ENCODE data around the gene LRMDA. TPM values are rescaled to one million over a fixed set of nuclear protein-coding genes. Genes with fewer than 3 reads are reported as not detected.

The LRMDA gene
- total and polyA plus RNA-seq, 4 donors = 12.1 to 40.8 (median 21.6) TPM

DNA sequence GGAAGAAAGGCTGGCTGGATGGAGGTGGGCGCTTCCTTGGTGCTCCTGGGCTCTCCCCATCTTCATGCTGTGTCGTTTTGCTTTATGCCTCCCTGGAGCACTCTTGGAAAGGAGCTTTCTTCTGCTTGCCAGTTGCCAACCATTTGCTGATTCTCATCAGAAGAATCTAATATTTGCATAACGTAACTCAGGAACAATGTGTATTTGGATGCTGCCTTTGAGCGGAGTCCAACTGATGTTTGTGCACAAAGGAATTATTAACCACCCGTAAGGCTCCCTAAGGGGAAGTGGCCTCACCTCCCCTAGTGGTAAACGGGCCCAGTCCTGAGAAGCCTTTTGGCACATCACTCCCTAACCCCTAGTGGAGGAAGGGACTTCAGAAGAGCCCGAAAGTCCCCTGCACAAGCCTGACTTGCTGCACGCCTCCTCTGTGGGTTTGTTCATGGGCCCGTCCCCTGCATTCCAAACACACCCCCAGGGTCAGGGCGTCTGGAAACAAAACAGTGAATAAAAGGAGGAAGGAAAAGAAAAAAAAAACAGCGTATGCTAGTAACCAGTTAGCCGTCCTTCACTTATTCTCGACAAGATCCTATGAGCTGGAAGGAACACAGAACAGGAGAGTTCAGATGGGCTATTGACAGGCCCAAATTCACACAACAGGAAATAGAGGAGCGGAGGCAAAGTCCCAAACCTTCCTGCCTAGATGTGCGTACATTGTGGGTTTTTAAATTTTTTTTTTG lies 602.2 kb downstream of the LRMDA start:
- Histone ChIP-seq H3K36me3 (ENCODE audit: control insufficient read depth in 4 of 4, insufficient read depth in 4 of 4, low read length in 4 of 4) (peaks cover 0 to under 1% (median 0%) of the 10 kb centered on the region in 4 donors), H3K27ac (ENCODE audit: low read depth in 1 of 2, low read length in 1 of 2) (no peak overlapping the region), H3K9ac (ENCODE audit: insufficient read depth in 1 of 2, low read length in 2 of 2) (no peak overlapping the region), H3K27me3 (ENCODE audit: control insufficient read depth in 3 of 3, insufficient read depth in 3 of 3, low read length in 2 of 3) (no peaks in the 10 kb centered on the region), H3K4me1 (ENCODE audit: control insufficient read depth in 5 of 5, insufficient read depth in 5 of 5, low read length in 5 of 5) (peaks cover 0 to 26% (median 15%) of the 10 kb centered on the region in 5 donors), H3K9me3 (ENCODE audit: control insufficient read depth in 4 of 4, insufficient read depth in 3 of 4, low read length in 3 of 4) (peaks cover 0 to 6% (median under 1%) of the 10 kb centered on the region in 4 donors), H3K4me3 (no peak overlapping the region)
- WGBS, 2 donors = 23 to 24% methylated on average over 15 of the region's 15 CpGs
- peak; percentile 57 to 69 (median 67) for DNase-seq
- no peak for ATAC-seq (ENCODE audit: insufficient read depth, low FRiP score)
- TF ChIP-seq, protein P1, sequence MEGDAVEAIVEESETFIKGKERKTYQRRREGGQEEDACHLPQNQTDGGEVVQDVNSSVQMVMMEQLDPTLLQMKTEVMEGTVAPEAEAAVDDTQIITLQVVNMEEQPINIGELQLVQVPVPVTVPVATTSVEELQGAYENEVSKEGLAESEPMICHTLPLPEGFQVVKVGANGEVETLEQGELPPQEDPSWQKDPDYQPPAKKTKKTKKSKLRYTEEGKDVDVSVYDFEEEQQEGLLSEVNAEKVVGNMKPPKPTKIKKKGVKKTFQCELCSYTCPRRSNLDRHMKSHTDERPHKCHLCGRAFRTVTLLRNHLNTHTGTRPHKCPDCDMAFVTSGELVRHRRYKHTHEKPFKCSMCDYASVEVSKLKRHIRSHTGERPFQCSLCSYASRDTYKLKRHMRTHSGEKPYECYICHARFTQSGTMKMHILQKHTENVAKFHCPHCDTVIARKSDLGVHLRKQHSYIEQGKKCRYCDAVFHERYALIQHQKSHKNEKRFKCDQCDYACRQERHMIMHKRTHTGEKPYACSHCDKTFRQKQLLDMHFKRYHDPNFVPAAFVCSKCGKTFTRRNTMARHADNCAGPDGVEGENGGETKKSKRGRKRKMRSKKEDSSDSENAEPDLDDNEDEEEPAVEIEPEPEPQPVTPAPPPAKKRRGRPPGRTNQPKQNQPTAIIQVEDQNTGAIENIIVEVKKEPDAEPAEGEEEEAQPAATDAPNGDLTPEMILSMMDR (IDR thresholded peaks at IDR 0.05; ENCODE audit: control extremely low read depth, extremely low read depth) = no peak

DNA sequence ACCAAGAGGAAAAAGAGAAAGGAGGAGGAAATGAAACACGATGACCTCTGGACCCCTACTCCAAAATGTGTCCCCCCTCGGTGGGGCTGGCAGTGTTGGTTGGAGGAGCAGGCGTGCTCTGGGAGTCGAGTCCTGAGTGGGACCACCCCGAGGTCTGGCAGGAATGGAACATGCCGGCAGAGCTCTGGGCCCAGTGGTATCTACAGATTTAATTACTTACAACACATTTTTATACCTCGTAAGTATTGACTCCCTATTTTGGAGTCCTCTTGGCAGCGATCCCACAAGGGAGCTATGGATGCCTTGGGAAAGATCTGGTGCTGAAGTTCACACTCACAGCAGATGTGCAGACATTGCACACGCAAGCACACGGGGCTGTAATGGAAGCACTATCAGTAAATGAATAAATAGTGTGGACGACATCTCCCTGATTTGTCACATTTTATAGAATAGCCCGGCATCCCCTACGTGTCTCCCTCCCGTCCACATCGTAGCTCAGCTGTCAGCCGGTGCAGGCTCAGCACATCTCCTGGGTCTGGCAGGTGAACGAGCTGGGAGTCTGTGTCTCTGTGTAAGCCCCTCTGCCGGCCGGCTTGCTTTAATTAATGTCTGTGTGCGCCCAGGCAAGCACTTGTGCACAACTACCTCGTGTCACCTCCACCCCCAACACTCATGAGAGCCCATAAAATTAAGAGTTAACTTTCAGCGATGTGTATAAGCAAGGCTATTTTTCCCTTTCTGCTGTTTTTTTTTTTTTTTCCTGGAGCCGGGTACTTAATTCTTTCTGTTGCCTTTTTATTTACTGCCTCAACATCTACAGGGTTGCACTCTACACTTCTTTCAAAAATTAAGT lies 603.2 kb downstream of the LRMDA start:
- TF ChIP-seq, protein P1 (IDR thresholded peaks at IDR 0.05; ENCODE audit: control extremely low read depth, extremely low read depth) = no peak
- no peak for ATAC-seq (ENCODE audit: insufficient read depth, low FRiP score)
- peaks cover 0 to 10% (median 2%) of the 10 kb centered on the region in 4 donors for H3K9me3 ChIP-seq (ENCODE audit: control insufficient read depth in 4 of 4, insufficient read depth in 3 of 4, low read length in 3 of 4)
- H3K9ac ChIP-seq (ENCODE audit: insufficient read depth in 1 of 2, low read length in 2 of 2) = no peak overlapping the region
- 84 to 87% methylated on average over 23 of the region's 23 CpGs for WGBS, 2 donors
- peak in 2 of 3 donors; percentile 43 to 49 for DNase-seq
- H3K36me3 ChIP-seq (ENCODE audit: control insufficient read depth in 4 of 4, insufficient read depth in 4 of 4, low read length in 4 of 4) = peaks cover 0 to 4% (median 0%) of the 10 kb centered on the region in 4 donors
- H3K27me3 ChIP-seq (ENCODE audit: control insufficient read depth in 3 of 3, insufficient read depth in 3 of 3, low read length in 2 of 3) = no peaks in the 10 kb centered on the region
- no peak overlapping the region for H3K4me3 ChIP-seq
- peaks cover 0 to 26% (median 15%) of the 10 kb centered on the region in 5 donors for H3K4me1 ChIP-seq (ENCODE audit: control insufficient read depth in 5 of 5, insufficient read depth in 5 of 5, low read length in 5 of 5)
- no peak overlapping the region for H3K27ac ChIP-seq (ENCODE audit: low read depth in 1 of 2, low read length in 1 of 2)

DNA sequence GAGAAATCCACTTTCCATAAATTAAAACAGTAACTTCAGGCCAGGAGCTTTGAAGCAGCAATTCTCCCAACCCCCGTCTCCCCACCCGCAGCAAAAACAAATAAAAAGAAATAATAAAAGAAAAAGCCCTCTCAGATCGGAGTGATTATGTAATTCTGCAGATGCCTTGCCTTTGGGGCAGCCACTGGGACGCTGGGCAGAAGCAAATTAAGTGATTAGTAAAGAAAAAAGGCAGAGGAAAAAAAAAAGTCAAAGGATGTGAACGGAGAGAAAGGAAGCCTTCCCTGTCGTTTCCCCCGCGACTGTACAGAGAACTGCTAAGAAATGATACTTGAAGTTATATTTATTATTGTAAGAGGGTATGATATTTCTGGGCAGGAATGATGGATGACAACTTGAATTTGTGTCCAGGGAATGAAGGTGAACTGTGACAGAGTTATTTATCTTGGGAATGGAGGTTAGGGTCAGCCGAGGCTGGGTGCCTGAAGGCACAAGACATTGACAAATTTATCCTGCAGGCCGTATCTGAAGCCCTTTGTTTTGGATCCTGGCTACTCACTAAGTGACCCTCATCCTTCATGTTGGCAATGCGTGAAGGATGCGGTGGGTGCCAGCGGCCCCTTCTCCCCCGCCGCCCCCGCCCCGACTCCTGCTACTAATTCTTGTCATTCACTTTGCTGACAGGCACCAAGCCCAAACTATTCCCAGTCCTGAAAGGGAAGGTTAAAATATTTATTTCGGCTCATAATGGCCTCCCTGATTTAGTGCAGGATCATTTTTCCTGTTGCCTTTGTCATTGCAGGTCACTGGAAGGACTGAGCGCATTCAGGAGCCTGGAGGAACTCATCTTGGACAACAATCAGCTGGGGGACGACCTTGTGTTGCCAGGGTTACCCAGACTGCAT lies 604.0 kb downstream of the LRMDA start:
- H3K9me3 ChIP-seq (ENCODE audit: control insufficient read depth in 4 of 4, insufficient read depth in 3 of 4, low read length in 3 of 4) = peaks cover 0 to 10% (median 2%) of the 10 kb centered on the region in 4 donors
- peaks cover 0 to 4% (median 0%) of the 10 kb centered on the region in 4 donors for H3K36me3 ChIP-seq (ENCODE audit: control insufficient read depth in 4 of 4, insufficient read depth in 4 of 4, low read length in 4 of 4)
- no peak overlapping the region for H3K4me3 ChIP-seq
- no peaks in the 10 kb centered on the region for H3K27me3 ChIP-seq (ENCODE audit: control insufficient read depth in 3 of 3, insufficient read depth in 3 of 3, low read length in 2 of 3)
- ATAC-seq (ENCODE audit: insufficient read depth, low FRiP score) = no peak
- peak in 2 of 3 donors; percentile 39 to 48 for DNase-seq
- TF ChIP-seq, protein P1 (IDR thresholded peaks at IDR 0.05; ENCODE audit: control extremely low read depth, extremely low read depth) = no peak
- H3K4me1 ChIP-seq (ENCODE audit: control insufficient read depth in 5 of 5, insufficient read depth in 5 of 5, low read length in 5 of 5) = peaks cover 0 to 26% (median 15%) of the 10 kb centered on the region in 5 donors
- no peak overlapping the region for H3K27ac ChIP-seq (ENCODE audit: low read depth in 1 of 2, low read length in 1 of 2)
- no peak overlapping the region for H3K9ac ChIP-seq (ENCODE audit: insufficient read depth in 1 of 2, low read length in 2 of 2)
- WGBS, 2 donors = 64 to 78% methylated on average over 20 of the region's 20 CpGs

Data from lung (tissue), 12 donors.